DMS53 (cell line): ENCODE data around the gene OR4C45.
"Not testable (repeated sequence)": the region's sequence is repeated elsewhere in the genome, so short reads cannot be mapped to it uniquely, and the experiment has no call there.

Experiments used
- DNase-seq: peaks from one replicate; lab custom pipeline; 2025; lab: John Stamatoyannopoulos, UW

Gene OR4C45

GRCh38 chr11:50032574-50032973, at the start of gene OR4C45:
Gene OR4C45, plus strand, starts transcription at chr11:50032874.
- no peak for DNase-seq

- peak; percentile 87 for DNase-seq
Observed at GRCh38 chr11:49995565-49995964, 37.1 kb upstream of the OR4C45 start.

- DNase-seq: no peak
Observed at GRCh38 chr11:50030193-50030592, 2.5 kb upstream of the OR4C45 start.

- DNase-seq: not testable (repeated sequence)
Observed at GRCh38 chr11:50036239-50036638, 3.6 kb downstream of the OR4C45 start.

- DNase-seq: peak; percentile 15
Observed at GRCh38 chr11:50037251-50037650, 4.6 kb downstream of the OR4C45 start.

- no peak for DNase-seq
Observed at GRCh38 chr11:50044647-50045046, 12.0 kb downstream of the OR4C45 start.

GRCh38 chr11:50063056-50063455, 30.4 kb downstream of the OR4C45 start:
- not testable (repeated sequence) for DNase-seq

GRCh38 chr11:50070389-50070788, 37.7 kb downstream of the OR4C45 start:
- DNase-seq: no peak

- DNase-seq: no peak
Observed at GRCh38 chr11:50071584-50072225, 39.0 kb downstream of the OR4C45 start.

- DNase-seq: no peak
Observed at GRCh38 chr11:50072226-50073112, 39.8 kb downstream of the OR4C45 start.

GRCh38 chr11:50073113-50074105, 40.7 kb downstream of the OR4C45 start:
- DNase-seq: no peak

GRCh38 chr11:50074161-50074560, 41.5 kb downstream of the OR4C45 start:
- no peak for DNase-seq

GRCh38 chr11:50075856-50076255, 43.2 kb downstream of the OR4C45 start:
- DNase-seq: no peak

GRCh38 chr11:50077526-50077925, 44.9 kb downstream of the OR4C45 start:
- no peak for DNase-seq

- no peak for DNase-seq
Observed at GRCh38 chr11:50078001-50078400, 45.3 kb downstream of the OR4C45 start.

- DNase-seq: not testable (repeated sequence)
Observed at GRCh38 chr11:50078946-50079345, 46.3 kb downstream of the OR4C45 start.

- no peak for DNase-seq
Observed at GRCh38 chr11:50080256-50080655, 47.6 kb downstream of the OR4C45 start.
